ENCODE data around the gene SNAP23. TPM values are rescaled to one million over a fixed set of nuclear protein-coding genes. Genes with fewer than 3 reads are reported as not detected.

The SNAP23 gene
- total and polyA plus RNA-seq, 2 of the 8 experiments (the other 6 are each of a cell fraction or from before 2014, with no cell fraction given): 58.0 to 72.8 TPM

GRCh38 chr15:42490291-42490670 is 5.2 kb upstream of the SNAP23 start (continued):
- no peak for TF ChIP-seq RNF2 (IDR thresholded peaks at IDR 0.05; ENCODE audit: borderline replicate concordance, low read depth, low read length, missing control alignments, poor library complexity, severe bottlenecking)

All from H1 (cell line).